HG03135 (cell line): Measurements from ENCODE around the gene MYO7A.

ENCODE experiments used
- ATAC-seq: cut with Tn5 transposase; IDR thresholded peaks from one replicate; pipeline ENCODE4 v1.9.1; 2021; ENCODE audit warnings: mild to moderate bottlenecking, moderate library complexity; ENCODE audit not compliant: unreplicated experiment

Gene MYO7A

GRCh38 chr11:77211594-77212251 lies 83.7 kb downstream of the MYO7A start:
- ATAC-seq, result no peak

- no peak for ATAC-seq
Measured at GRCh38 chr11:77212314-77213007, 84.4 kb downstream of the MYO7A start.

- no peak for ATAC-seq
Measured at GRCh38 chr11:77213029-77213579, 85.1 kb downstream of the MYO7A start.

- no peak for ATAC-seq
Measured at GRCh38 chr11:77213589-77214428, 85.8 kb downstream of the MYO7A start.

GRCh38 chr11:77214557-77214956 lies 86.5 kb downstream of the MYO7A start:
- no peak for ATAC-seq

- no peak for ATAC-seq
Measured at GRCh38 chr11:77215106-77215505, 87.1 kb downstream of the MYO7A start.

- no peak for ATAC-seq
Measured at GRCh38 chr11:77217156-77217555, 89.1 kb downstream of the MYO7A start.

GRCh38 chr11:77223797-77224196 lies 95.8 kb downstream of the MYO7A start:
- no peak for ATAC-seq

- no peak for ATAC-seq
Measured at GRCh38 chr11:77230878-77231605, 103.0 kb downstream of the MYO7A start.

GRCh38 chr11:77231800-77232199 lies 103.8 kb downstream of the MYO7A start:
- ATAC-seq, result no peak

- no peak for ATAC-seq
Measured at GRCh38 chr11:77232242-77232641, 104.2 kb downstream of the MYO7A start.

GRCh38 chr11:77233011-77233410 lies 105.0 kb downstream of the MYO7A start:
- ATAC-seq, result no peak

- no peak for ATAC-seq
Measured at GRCh38 chr11:77236901-77237300, 108.9 kb downstream of the MYO7A start.

- no peak for ATAC-seq
Measured at GRCh38 chr11:77244277-77245027, 116.4 kb downstream of the MYO7A start.

- ATAC-seq, result no peak
Measured at GRCh38 chr11:77249427-77249826, 121.4 kb downstream of the MYO7A start.

- no peak for ATAC-seq
Measured at GRCh38 chr11:77250881-77251640, 123.0 kb downstream of the MYO7A start.

- ATAC-seq, result no peak
Measured at GRCh38 chr11:77252555-77253270, 124.7 kb downstream of the MYO7A start.

- ATAC-seq, result no peak
Measured at GRCh38 chr11:77253690-77254089, 125.6 kb downstream of the MYO7A start.

- no peak for ATAC-seq
Measured at GRCh38 chr11:77259641-77260040, 131.6 kb downstream of the MYO7A start.
